ENCODE data around the gene DDOST.

GRCh38 chr1:20681999-20682398 lies 20.8 kb upstream of the DDOST start:
- TF ChIP-seq CTCF (conservative IDR thresholded peaks at IDR 0.05 in 1 of 2, IDR thresholded peaks at IDR 0.05 in 1 of 2; ENCODE audit: extremely low read depth in 1 of 2, insufficient read depth in 1 of 2, low read depth in 1 of 2, low read length in 2 of 2) (no peak), EZH2 (IDR thresholded peaks at IDR 0.05; ENCODE audit: borderline replicate concordance, low read length) (no peak)
